Adipocyte (in vitro differentiated cells): ENCODE measurements around the gene RGS14.
A peak's percentile ranks its signal among the peaks of the same experiment; 100 is the strongest.

Experiments used
- DNase-seq: peaks from one replicate; pipeline ENCODE4 v3.0.0-alpha.2; 2015; ENCODE audit warnings: low read depth
- H3K27me3 ChIP-seq: replicated peaks from 2 replicates; pipeline ENCODE4 v1.7.0; 2013; ENCODE audit warnings: mild to moderate bottlenecking, low read length, moderate library complexity; ENCODE audit not compliant: control insufficient read depth, insufficient read depth
- H3K36me3 ChIP-seq: 2 replicates; pipeline ENCODE4 v1.7.0; 2013; ENCODE audit warnings: low read length, mild to moderate bottlenecking, moderate library complexity; ENCODE audit not compliant: control insufficient read depth, insufficient read depth, severe bottlenecking
- H3K4me1 ChIP-seq: 2 replicates; pipeline ENCODE4 v1.7.0; 2013; ENCODE audit warnings: mild to moderate bottlenecking, low read length, moderate library complexity; ENCODE audit not compliant: control insufficient read depth, insufficient read depth
- H3K4me3 ChIP-seq: 2 replicates; pipeline ENCODE4 v1.7.0; 2013; ENCODE audit warnings: mild to moderate bottlenecking, low read length, moderate library complexity
- H3K9ac ChIP-seq: 2 replicates; pipeline ENCODE4 v1.7.0; 2013; ENCODE audit warnings: mild to moderate bottlenecking, low read length, moderate library complexity
- H3K9me3 ChIP-seq: 2 replicates; pipeline ENCODE4 v1.7.0; 2013; ENCODE audit warnings: mild to moderate bottlenecking, low read length, moderate library complexity; ENCODE audit not compliant: control insufficient read depth

Gene RGS14

DNA sequence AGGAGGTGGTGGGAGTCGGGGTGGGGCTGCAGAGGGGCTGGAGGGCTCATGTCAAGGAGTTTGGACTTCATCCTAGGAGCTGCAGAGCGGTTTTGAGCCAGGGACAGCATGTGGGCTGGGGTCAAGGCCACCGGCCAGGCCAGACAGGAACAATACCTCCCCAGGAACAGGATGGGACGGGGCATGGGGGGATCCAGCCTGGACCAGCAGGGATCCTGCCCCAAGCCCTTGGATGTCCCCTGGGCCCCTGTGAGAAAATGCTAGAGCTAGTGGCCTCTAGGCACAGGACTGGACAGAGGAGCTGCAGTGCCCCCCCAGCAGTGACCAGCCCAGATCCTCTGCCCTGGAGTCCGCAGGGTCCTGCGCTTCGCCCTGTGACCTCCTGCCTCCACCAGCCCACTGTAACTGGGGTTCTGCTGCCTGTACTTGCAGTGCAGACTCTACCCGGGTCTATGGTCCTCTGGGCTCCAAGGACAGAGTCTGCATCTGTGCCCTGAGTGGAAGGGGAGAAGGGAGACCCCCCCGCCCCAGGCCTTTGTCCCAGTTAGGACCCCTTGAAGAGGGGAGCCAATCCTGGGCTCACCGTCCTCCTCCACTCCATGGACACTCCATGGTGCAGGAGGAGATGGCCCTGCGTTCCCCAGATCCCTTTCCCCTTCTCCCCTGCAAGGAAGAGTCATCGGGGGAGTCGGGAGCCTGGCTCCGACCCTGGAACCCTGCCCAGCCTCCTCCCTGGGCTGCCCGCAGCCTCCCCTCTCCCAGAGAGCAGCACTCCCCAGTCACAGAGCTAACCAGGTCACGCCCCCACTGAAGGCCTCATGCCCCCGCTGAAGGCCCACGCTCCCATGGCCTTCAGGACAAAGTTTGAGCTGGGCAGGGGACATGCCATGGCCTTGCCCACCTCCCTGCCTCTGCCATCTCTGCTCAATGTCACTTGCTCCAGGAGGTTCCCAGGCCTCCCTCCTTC, 43.1 kb upstream of the RGS14 start:
- no peak for DNase-seq
- no peak overlapping the region for H3K9ac ChIP-seq
- H3K9me3 ChIP-seq, result no peaks in the 10 kb centered on the region
- H3K4me1 ChIP-seq, result peaks cover 4% of the 10 kb centered on the region
- no peaks in the 10 kb centered on the region for H3K27me3 ChIP-seq
- no peak overlapping the region for H3K4me3 ChIP-seq
- peaks cover 5% of the 10 kb centered on the region for H3K36me3 ChIP-seq

DNA sequence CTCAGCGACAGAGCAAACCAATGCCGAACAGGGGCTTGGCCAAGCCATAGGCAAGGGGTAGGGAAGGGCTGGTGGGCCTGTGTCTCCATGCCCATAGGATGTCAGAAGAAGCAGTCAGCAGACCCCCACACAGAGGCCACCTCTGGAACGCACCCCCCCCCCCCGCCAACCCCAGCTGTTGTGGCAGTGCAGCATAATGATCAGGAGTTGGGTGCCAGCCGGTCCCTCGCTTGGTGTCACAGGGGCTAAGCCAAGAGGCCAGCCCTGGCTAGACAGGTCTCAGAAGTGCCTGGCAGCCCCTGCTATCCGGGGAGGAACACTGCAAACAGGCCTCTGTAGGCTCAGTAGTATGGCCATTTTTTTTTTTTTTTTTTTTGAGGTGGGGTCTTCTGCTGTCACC, 42.3 kb upstream of the RGS14 start:
- peaks cover 4% of the 10 kb centered on the region for H3K4me1 ChIP-seq
- H3K9ac ChIP-seq, result no peak overlapping the region
- no peaks in the 10 kb centered on the region for H3K9me3 ChIP-seq
- no peak overlapping the region for H3K4me3 ChIP-seq
- H3K27me3 ChIP-seq, result no peaks in the 10 kb centered on the region
- H3K36me3 ChIP-seq, result peaks cover 10% of the 10 kb centered on the region
- DNase-seq, result no peak

DNA sequence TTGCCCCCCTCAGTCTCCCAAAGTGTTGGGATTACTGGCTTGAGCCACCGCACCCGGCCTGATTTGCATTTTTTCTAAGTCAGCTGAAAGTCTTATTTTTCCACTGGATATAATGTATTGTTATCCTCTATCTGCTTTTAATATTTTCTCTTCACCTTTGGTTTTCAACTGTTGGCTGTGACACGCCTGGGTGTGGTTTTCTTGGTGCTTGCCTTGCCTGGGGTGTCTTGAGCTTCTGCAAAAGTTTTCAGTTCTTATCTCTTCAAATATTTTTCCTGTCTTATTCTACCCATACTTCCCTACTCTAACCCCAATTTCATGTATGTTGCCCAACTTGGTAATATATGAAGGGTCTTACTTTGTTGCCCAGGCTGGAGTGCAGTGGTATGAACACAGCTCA, 41.7 kb upstream of the RGS14 start:
- H3K9me3 ChIP-seq, result no peaks in the 10 kb centered on the region
- no peaks in the 10 kb centered on the region for H3K27me3 ChIP-seq
- no peak overlapping the region for H3K4me3 ChIP-seq
- DNase-seq, result no peak
- H3K36me3 ChIP-seq, result peaks cover 10% of the 10 kb centered on the region
- no peak overlapping the region for H3K9ac ChIP-seq
- peaks cover 4% of the 10 kb centered on the region for H3K4me1 ChIP-seq

DNA sequence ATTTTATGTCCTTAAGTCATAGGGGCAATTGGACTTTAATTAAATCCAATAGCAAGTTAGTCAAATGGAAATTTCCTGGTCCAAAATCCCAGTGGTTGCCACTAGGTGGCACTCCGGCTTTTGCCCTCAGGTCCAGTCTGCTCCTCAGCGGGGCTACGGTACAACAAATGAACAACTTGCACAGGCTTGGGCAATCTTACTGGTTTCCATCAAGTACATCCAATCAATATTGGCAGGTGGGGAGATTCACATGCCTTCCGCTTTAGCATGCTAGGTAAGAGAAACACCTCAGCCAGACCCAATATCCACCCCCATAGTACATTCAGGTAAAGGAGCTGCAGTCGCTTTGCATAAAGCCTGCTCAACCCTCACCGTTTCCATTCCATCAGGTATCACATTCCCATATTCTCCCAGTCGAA, 39.8 kb upstream of the RGS14 start:
- peaks cover 10% of the 10 kb centered on the region for H3K36me3 ChIP-seq
- no peaks in the 10 kb centered on the region for H3K4me1 ChIP-seq
- H3K27me3 ChIP-seq, result no peaks in the 10 kb centered on the region
- no peaks in the 10 kb centered on the region for H3K9me3 ChIP-seq
- H3K4me3 ChIP-seq, result no peak overlapping the region
- no peak overlapping the region for H3K9ac ChIP-seq
- peak; percentile 86 for DNase-seq

DNA sequence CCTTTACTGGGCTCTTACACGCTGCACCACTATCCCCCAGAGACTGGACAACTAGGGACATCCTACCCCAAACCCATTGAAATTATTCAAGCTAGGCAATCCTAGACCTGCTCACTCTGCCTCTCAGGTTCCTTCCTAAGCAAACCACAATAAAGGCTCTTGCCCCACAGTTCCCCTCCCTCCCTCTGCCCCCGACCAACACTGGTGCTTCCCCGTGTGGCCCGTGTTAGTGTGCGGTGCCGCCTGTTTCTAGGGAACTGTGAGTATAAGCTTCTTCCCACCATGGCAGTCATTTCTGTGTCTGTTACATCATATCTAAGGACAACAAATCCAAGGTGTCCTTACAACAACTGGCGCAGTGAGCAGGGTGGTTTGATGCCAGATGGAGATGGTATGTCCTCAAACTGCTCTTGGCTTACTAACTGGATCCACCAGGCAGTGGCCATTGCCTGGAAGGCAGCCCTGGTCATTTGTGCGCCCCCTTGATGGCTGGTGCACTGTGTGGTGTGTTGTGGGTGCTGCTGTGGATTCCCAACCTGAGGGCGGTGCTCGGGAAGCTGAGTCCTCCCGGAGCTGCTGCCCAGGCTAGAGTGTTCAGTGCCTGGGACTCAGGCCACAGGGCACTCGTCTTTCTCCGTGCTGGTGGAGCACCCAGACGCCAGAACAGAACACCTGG, 37.7 kb upstream of the RGS14 start:
- Histone ChIP-seq H3K4me3 (no peak overlapping the region), H3K9ac (no peak overlapping the region), H3K27me3 (no peaks in the 10 kb centered on the region), H3K36me3 (peaks cover 10% of the 10 kb centered on the region), H3K9me3 (no peaks in the 10 kb centered on the region), H3K4me1 (no peaks in the 10 kb centered on the region)
- no peak for DNase-seq

DNA sequence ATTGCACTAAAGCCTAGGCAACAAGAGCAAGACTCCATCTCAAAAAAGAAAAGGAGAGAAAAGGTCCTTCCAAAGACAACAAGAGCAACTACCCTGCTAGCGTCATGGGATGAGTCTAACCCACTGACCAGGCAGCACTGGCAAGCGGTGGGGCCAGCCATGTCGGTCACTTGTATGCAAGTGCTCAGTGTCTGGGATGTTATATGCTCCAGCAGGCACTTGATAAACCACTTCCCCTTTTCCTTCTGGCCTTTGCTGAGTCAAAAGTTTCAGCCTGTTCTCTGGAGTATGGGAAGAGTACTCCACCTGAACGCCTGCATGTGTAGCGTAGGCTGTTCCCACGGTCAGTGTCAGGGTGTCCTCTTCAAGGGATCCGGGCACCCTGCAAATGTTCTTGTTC, 36.8 kb upstream of the RGS14 start:
- Histone ChIP-seq H3K9ac (no peak overlapping the region), H3K9me3 (no peaks in the 10 kb centered on the region), H3K4me1 (peaks cover 3% of the 10 kb centered on the region), H3K27me3 (no peaks in the 10 kb centered on the region), H3K36me3 (peaks cover 10% of the 10 kb centered on the region), H3K4me3 (no peak overlapping the region)
- no peak for DNase-seq

DNA sequence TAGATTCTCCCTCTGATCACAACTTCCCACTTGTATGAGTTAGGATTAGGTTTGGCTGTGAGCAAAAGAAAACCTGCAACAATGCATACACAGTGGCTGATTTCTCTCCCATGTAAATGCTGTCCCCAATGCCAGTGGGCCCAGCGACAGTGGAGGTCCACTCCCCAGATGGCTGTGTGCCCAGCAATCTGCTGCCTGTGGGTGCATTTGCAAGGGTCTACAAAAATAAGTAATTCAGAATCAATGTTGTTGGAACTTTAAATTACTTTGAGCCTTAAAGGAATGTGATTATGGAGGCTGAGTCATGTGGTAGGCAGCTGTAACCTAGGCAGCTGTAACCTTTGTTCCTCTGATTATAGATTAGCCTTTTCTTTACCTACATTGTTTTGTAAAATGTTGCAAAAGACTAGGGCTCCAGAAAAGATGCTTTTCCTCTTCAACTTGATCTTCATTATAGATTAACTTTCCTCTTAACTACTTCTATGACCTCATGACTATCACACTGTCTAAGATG, 31.8 kb upstream of the RGS14 start:
- Histone ChIP-seq H3K27me3 (no peaks in the 10 kb centered on the region), H3K9ac (no peak overlapping the region), H3K4me1 (peaks cover 18% of the 10 kb centered on the region), H3K9me3 (no peaks in the 10 kb centered on the region), H3K4me3 (no peak overlapping the region), H3K36me3 (peaks cover 15% of the 10 kb centered on the region)
- DNase-seq, result no peak

GRCh38 chr5:177327539-177328522, 29.9 kb upstream of the RGS14 start:
- H3K9ac ChIP-seq, result no peak overlapping the region
- H3K9me3 ChIP-seq, result no peaks in the 10 kb centered on the region
- peaks cover 18% of the 10 kb centered on the region for H3K4me1 ChIP-seq
- no peak overlapping the region for H3K4me3 ChIP-seq
- H3K27me3 ChIP-seq, result no peaks in the 10 kb centered on the region
- H3K36me3 ChIP-seq, result peaks cover 31% of the 10 kb centered on the region
- DNase-seq, result no peak

DNA sequence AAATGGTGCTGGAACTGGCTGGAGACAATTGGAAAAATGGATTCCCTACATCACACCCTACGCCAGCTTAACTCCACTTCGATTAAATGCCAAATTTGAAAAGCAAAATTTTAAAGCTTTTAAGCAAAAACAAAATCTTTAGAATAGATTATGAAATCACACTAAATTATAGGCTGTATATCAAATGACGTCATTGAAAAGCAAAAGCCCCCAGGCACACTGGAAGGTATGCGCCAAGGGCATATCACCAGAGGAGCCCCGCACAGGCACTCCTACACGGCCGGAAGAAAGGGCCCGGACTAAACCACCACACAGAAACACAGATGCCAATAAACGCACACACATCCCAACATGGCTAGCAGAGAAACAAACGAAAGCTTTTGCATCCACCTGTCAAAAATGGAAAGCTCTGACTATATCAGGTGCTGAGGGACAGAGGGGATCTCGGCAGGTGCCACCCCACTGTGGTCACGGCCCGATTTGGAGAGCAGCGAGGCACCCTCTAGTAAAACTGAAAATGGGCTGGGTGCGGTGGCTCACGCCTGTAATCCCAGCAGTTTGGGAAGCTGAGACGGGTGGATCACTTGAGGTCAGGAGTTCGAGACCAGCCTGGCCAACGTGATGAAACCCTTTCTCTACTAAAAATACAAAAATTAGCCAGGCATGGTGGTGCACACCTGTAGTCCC, 29.0 kb upstream of the RGS14 start:
- DNase-seq, result no peak
- no peaks in the 10 kb centered on the region for H3K9me3 ChIP-seq
- H3K27me3 ChIP-seq, result no peaks in the 10 kb centered on the region
- no peak overlapping the region for H3K4me3 ChIP-seq
- H3K4me1 ChIP-seq, result peaks cover 18% of the 10 kb centered on the region
- H3K9ac ChIP-seq, result no peak overlapping the region
- peaks cover 39% of the 10 kb centered on the region for H3K36me3 ChIP-seq

DNA sequence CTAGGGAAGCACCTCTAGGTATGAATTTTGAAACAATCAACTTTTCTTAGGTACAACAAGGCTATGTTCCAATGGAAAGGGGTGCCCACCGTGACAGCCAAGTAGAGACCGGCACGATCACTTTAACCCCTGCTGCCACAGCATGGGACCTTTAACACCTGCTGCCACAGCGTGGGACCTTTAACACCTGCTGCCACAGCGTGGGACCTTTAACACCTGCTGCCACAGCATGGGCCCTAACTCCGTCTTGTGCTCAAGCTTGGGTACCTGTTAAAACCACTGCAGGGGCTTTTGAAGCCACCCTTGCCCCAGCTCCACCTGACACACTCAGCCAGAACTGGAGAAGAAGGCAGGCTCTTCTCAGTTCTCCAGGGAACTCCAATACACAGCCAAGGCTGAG, 27.8 kb upstream of the RGS14 start:
- no peak for DNase-seq
- H3K4me1 ChIP-seq, result peaks cover 18% of the 10 kb centered on the region
- H3K9me3 ChIP-seq, result no peaks in the 10 kb centered on the region
- H3K27me3 ChIP-seq, result no peaks in the 10 kb centered on the region
- H3K9ac ChIP-seq, result no peak overlapping the region
- H3K4me3 ChIP-seq, result no peak overlapping the region
- peaks cover 51% of the 10 kb centered on the region for H3K36me3 ChIP-seq
